Astrocyte of the hippocampus (primary cell): Measurements from ENCODE around the gene LATS2.
"Not testable (repeated sequence)": the region's sequence is repeated elsewhere in the genome, so short reads cannot be mapped to it uniquely, and the experiment has no call there.

Source experiments
- DNase-seq: peaks from one replicate; pipeline ENCODE4 v3.0.0; 2011; ENCODE audit warnings: low read depth, low spot score

LATS2 gene

GRCh38 chr13:20967340-20967739 lies 94.0 kb downstream of the LATS2 start:
- DNase-seq = no peak

DNA sequence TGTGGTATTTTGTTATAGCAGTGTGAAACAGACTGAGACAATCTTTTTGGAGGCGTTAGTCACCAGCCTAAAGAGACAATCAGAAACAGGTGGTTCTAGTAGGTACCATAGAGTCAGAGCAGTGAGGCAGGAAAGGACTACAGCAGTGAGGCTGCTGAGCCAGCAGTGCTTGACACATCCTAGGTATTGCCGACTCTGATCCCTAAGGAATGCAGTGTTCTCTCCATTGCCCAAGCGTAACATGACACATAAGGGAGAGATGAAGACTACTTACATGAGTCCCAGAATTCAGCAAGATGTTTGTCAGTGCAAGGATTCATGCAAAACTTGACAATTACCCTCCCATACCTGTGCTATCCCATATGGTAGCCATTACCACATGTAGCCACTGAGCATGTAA lies 96.5 kb downstream of the LATS2 start:
- DNase-seq = no peak

GRCh38 chr13:20961663-20962062 lies 99.7 kb downstream of the LATS2 start:
- not testable (repeated sequence) for DNase-seq

DNA sequence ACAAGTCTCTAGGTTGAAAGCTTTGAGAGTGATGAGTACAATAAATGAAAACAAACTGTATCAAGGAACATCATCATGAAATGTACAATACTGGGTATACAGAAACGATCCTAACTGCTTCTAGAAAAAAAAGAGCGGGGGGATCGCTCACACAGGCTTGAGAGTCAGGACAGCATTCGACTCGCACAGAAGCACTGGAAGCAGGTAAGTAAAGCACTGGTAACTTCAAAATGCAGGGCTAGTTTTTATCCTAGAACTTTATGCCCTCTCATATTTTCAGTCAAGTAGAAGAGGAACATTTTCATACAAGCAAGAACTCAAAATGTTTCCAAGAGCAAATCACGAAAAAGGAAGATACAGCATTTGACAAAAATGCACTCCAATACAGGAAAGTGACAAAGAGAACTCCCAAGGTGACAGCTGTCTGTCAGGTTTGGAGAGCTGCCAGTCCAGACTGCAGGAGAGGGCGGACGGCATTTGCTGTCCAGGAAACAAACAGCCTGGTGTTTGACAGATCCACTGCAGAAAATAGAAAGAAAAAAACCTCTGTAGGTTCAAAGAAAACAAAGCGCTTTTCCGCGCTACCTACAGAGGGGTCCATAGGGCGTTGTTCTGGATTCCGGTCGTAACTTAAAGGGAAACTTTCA lies 100.6 kb downstream of the LATS2 start:
- no peak for DNase-seq

DNA sequence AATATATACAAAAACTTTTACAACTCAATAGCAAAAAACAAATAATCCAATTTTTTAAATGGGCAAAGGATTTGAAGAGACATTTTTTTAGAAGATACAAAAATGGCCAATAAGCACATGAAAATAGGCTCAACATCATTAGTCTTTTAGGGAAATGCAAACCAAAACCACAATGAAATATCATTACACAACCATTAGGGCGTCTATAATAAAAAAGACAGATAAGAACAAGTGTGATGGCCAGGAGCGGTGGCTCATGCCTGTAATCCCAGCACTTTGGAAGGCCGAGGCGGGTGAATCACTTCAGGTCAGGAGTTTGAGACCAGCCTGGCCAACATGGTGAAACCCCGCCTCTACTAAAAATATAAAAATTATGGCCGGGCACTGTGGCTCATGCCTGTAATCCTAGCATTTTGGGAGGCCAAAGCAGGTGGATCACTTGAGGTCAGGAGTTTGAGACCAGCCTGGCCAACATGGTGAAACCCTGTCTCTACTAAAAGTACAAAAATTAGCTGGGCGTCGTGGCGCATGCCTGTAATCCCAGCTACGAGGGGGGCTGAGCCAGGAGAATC lies 104.3 kb downstream of the LATS2 start:
- DNase-seq = not testable (repeated sequence)

- no peak for DNase-seq
Measured at GRCh38 chr13:20955496-20955895, 105.9 kb downstream of the LATS2 start.

- DNase-seq = no peak
Measured at GRCh38 chr13:20953245-20953931, 108.0 kb downstream of the LATS2 start.

GRCh38 chr13:20952838-20953237 lies 108.5 kb downstream of the LATS2 start:
- no peak for DNase-seq

- DNase-seq = not testable (repeated sequence)
Measured at GRCh38 chr13:20948001-20948400, 113.4 kb downstream of the LATS2 start.

GRCh38 chr13:20945952-20946383 lies 115.4 kb downstream of the LATS2 start:
- peak; percentile 42 for DNase-seq

DNA sequence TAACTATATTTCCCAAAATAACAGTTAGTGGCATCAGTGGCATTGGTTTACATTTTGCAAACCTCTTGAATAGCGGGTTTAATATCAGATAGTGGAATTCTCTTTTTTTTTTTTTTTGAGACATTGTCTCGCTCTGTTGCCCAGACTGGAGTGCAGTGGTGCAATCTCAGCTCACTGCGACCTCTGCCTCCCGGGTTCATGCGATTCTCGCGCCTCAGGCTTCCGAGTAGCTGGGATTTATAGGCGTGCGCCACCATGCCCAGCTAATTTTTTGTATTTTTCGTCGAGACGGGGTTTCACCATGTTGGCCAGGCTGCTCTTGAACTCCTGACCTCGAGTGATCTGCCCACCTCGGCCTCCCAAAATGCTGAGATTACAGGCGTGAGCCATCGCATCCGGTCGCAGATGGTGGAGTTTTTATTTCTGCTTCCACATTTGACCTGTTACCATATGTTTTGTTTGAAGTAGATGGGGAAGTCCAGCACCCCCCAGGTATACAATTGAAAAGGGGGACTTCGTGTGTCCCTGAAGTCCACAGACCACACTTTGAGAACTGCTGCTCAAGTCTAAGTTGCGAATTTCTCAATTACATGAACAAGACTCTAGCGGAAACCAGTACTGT lies 118.3 kb downstream of the LATS2 start:
- DNase-seq = no peak

DNA sequence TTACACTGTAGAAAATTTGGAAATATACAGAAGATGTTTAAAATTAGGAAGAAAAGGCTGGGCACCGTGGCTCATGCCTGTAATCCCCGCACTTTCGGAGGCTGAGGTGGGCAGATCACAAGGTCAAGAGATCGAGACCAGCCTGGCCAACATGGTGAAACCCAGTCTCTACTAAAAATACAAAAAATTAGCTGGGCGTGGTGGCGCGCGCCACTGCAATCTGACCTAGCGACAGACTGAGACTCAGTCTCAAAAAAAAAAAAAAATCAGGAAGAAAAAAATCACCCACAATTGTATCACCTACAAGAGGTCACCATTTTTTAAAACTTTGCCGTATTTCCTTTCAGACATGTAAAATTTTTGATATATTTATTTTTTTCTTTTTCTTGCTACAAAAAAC lies 120.9 kb downstream of the LATS2 start:
- DNase-seq = not testable (repeated sequence)

GRCh38 chr13:20940083-20940482 lies 121.3 kb downstream of the LATS2 start:
- no peak for DNase-seq

- DNase-seq = no peak
Measured at GRCh38 chr13:20939662-20940061, 121.7 kb downstream of the LATS2 start.

- no peak for DNase-seq
Measured at GRCh38 chr13:20938302-20938701, 123.1 kb downstream of the LATS2 start.

DNA sequence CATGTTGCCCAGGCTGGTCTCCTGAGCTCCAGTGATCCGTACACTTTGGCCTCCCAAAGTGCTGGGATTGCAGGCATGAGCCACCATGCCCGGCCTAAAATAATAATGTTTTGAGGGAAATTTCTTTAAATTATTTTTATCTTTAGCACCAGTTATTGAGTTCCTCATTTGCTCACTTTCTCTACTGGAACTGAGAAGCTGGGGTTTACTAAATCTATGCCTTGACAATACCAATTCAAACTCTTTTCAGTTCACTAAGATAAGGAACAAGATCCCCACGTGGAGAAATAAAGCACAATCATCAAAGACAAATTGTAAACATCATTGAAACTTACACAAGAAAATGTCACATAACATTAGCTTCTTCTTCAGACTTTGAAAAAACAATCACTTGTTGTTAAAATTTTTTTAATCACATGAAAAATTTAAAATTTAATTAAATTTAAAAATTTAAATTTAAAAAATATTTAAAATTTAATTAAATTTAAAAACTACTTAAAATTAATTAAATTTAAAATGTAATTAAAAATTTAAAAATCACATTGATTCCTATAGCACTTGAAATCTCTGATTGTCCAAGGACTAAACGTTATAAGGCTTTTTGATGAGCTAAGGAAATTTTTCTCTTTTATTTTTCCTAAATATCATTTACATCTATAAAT lies 133.7 kb downstream of the LATS2 start:
- no peak for DNase-seq

DNA sequence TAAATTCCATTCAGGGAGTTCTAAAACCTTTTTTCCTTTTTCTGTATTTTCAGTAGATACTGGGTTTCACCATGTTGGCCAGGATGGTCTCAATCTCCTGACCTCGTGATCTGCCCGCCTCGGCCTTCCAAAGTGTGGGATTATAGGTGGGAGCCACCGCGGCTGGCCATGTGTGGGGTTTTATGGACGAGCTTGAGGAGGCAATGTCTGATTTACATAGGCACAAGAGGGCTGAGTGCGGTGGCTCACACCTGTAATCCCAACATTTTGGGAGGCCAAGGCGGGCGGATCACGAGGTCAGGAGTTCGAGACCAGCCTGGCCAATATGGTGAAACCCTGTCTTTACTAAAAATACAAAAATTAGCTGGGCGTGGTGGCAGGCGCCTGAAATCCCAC lies 136.0 kb downstream of the LATS2 start:
- not testable (repeated sequence) for DNase-seq

- DNase-seq = peak; percentile 92
Measured at GRCh38 chr13:20924758-20925394, 136.5 kb downstream of the LATS2 start.

DNA sequence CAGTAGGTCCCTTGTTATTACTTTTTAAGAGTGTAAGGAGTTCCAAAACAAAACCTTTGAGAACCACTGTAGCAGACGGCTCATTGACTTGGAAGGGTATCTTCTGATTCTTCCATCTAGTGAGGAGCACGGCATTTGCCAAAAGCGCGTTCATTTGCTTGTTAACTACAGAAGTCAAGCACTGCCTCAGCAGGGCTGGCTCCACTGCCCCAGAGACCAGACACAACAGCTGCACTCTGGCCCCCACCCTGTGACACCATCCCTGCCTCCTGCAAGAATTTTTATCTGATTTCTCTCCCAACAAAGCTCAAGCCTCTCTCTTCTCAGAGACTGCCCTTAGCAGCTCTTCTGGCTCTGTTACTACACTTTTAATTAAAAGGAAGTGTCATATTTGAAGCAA lies 138.1 kb downstream of the LATS2 start:
- no peak for DNase-seq
